ENCODE measurements around the gene RPS27L.

The RPS27L gene

GRCh38 chr15:63188247-63188925 lies 31.1 kb upstream of the RPS27L start:
- no peak for DNase-seq (ENCODE audit: low read depth)

DNA sequence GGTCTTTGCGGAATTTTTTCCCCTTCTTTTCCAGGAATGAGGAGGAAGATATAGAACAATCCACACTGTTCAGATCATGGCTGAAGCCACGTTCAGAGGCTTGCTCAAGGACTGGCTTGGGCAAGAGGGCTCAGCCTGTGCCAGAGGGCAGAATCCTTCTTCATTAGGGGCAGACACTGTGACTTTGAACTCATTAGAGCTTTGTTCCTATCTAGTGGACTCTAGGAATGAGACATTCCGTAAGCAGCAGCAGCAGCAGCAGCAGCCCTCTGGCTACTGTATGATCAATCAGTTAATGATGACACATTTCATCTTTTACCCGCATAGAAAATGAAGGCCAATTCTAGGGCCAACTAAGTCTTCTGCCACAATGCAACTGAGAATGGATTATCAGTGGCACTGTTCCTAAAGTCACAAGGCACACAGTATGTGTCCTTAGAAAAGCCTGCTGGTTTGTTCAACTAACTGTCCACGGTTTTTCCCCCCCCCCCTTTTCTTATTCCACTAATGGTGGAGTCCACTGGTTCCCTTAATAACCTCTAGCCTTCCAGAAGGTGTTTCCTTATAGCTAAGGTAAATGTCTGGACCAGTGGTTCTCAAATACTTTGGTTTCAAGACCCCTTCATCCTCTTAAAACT lies 30.4 kb upstream of the RPS27L start:
- DNase-seq (ENCODE audit: low read depth): no peak

DNA sequence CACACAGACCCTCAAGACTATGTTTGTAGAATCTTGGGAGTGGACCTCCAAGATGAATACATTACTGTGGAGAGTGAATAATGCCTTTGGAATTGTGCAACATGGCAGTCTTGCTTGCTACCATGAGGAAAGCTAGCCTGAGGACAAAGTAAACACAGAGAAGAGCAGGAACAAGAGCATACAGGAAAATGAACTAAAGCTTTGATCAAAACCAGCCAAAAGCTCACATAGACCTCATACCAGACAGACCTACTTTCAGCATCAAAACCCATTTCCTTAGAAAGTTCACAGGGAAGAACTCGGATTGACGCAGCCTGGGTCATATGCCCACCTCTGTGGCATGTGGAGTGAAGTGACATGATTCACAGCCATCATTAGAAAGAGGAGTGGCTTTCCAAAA lies 28.8 kb upstream of the RPS27L start:
- no peak for DNase-seq (ENCODE audit: low read depth)

GRCh38 chr15:63185206-63185605 lies 27.9 kb upstream of the RPS27L start:
- no peak for DNase-seq (ENCODE audit: low read depth)

GRCh38 chr15:63181648-63182047 lies 24.4 kb upstream of the RPS27L start:
- DNase-seq (ENCODE audit: low read depth): no peak

GRCh38 chr15:63180746-63181145 lies 23.5 kb upstream of the RPS27L start:
- no peak for DNase-seq (ENCODE audit: low read depth)

- DNase-seq (ENCODE audit: low read depth): no peak
Observed at GRCh38 chr15:63178034-63178433, 20.8 kb upstream of the RPS27L start.

- DNase-seq (ENCODE audit: low read depth): no peak
Observed at GRCh38 chr15:63176302-63176701, 19.0 kb upstream of the RPS27L start.

DNA sequence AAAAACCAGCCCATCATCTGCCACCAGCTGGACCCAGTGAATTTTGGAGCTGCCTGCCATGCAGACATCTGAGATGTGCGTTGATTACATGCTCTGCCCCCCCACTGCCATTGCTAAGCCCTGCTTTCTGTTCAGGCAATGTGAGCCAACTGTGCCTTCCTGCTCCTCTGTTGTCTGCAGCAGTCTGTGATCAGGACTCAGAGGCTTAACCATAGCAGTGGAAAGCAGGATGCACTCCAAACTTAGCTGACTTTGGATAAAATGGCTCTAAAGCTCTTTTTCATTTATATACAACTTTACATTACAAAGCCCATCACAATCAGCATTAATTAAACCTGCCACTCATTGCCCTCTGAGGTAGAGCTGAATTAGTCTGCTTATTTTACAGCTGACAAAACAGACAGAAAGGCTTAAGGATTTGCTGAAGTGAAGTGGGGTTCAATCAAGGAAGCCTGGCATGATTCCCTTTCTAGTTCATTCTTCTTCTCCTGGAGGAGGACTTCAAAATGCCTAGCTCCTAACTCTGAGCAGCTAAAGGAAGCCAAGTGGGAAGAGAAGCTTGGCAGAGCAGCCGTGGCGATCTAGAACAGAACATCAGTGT lies 15.7 kb upstream of the RPS27L start:
- DNase-seq (ENCODE audit: low read depth): no peak

- no peak for DNase-seq (ENCODE audit: low read depth)
Observed at GRCh38 chr15:63172376-63172775, 15.1 kb upstream of the RPS27L start.

DNA sequence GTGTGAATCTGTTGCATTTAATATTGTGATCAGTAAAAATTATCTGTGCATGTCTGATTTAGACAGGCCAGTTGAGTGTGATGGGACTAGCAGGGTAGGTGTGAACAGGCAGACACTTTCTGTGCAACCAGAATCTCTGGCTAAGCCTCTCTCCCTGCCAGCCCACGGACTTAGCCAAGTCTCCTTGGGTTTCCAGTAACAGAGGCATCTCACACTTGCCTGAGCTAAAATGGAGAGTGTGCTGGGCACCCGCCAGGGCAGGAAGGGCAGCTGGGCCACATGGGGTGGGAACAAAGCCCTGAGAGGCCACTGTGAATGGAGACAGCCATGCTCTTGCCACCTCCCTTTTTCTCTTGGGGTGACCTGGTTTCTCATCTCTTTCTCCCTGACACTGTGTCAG lies 12.5 kb upstream of the RPS27L start:
- DNase-seq (ENCODE audit: low read depth): no peak

DNA sequence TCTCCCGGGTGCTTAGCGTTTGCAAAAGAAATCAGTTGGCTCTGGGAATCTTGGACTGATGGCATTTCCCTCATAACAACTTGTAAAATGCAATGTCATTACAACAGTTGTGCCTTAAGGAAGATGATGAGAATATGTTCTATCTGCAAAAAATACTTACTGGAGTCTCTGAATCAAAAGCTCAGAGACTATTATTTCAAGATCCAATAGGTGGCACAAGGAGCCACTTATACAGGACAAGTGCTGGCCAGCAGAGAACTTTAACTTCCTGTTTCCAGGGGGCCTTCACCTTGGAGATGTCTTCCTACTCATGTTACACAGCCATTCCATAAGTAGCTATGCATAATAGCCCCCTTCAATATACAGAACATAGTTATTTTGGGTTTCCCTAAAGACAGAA lies 8.9 kb upstream of the RPS27L start:
- DNase-seq (ENCODE audit: low read depth): no peak

DNA sequence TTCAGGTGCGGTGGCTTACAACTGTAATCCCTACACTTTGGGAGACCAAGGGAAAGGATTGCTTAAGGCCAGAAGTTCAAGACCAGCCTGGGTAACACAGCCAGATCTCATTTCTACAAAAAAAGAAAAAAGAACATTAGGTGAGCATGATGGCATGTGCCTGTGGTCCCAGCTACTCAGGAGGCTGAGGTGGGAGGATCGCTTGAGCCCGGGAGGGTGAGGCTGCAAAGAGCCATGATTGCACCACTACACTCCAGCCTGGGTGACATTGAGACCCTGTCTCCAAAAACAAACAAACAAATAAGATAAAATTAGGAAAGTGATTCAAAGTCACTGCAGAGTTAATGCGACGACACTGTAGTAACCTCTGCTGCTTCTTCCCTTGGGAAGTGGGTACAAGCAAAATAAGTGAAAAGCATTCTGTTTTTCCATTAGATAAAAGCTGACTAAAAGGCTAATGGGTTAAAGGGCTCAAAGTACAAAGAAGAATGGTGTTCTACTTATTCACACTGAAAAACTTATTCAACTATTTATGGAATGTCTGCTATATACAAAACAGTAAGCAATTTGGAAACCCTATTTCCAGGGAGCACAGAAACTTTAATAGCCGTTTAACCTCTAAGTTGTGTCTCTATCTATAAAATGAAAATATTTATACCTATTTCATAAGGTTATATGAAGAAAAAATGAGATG lies 8.0 kb upstream of the RPS27L start:
- DNase-seq (ENCODE audit: low read depth): no peak

GRCh38 chr15:63163217-63163616 lies 5.9 kb upstream of the RPS27L start:
- DNase-seq (ENCODE audit: low read depth): no peak

DNA sequence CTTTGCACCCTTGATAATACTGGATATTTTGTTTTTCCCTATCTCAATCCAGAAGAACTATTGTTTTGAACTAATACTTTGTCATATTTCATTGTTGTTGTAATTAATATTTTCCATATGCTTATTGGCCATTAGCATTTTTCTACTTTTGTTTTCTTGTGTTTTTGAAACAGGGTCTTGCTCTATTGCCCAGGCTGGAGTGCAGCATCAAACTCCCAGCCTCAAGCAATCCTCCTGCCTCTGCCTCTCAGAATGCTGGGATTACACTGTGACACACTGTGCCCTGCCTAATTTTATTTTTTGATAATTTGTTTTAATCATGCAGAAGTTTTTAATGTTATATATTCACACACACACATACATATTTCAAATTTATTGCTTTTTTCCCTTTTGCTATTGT lies 3.4 kb upstream of the RPS27L start:
- no peak for DNase-seq (ENCODE audit: low read depth)

- DNase-seq (ENCODE audit: low read depth): no peak
Observed at GRCh38 chr15:63157891-63158431, 684 bp upstream of the RPS27L start.

GRCh38 chr15:63156755-63157117 lies 541 bp downstream of the RPS27L start:
- DNase-seq (ENCODE audit: low read depth): no peak

DNA sequence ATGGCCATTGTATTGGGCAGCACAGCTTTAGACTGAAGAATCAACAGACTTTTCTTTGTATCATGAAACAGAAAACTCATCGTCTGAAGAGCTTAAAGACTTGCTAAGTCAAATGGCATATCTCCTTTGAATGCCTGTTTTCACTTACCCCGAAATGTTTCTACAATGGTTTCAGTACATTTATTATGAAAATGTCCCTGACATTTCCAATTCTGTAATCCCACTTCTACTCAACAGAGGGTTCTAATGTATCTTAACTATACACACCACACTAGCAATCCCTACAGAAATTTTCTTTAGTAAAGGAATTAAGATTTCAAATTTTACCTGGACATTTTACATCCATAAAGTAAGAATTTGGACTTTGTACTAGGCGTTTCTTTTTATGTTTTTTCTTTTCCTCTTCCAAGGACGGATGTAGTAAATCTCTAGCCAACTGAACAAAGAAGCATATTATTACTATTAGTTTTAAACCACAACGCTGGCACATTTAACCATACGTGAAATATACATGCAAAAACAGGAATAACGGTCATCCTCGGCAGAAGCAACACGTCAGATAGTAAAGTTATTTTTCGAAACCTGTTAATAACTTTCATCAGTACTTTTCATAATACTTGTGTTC lies 1.1 kb downstream of the RPS27L start:
- DNase-seq (ENCODE audit: low read depth): no peak

DNA sequence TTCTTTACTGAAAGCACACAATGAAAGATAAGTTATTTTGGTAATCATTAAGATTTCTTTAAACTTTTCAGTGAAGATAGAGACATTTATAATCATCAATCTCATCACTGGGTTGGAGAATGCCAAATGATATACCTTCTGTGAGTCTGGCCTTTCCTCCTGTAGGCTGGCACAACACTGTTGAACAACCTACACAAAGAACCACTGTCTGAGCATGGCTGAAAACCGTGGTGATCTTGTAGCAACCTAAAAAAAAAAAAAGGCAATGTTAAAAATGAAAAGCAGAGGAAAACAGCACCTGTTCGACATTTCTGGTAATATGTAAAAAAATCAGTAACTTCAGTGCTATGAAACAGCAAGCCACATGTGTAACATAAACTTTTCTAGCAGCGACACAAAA lies 1.8 kb downstream of the RPS27L start:
- no peak for DNase-seq (ENCODE audit: low read depth)

DNA sequence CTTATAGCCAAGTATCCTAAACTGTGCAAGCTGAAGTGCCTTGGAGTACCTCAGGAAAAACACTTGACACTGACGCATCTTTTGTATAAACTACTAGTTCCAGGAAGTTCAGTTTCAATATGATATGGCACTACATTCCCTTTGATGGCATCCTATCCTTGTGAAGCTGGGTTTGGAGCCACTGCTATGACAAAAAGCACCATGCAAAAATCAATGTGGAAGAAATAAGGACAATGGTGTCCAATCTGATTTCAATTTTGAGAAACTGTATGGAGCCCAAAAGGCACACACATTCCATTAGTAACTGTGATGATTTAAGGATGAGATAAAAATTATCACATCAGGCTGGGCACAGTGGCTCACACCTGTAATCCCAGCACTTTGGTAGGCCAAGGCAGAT lies 5.6 kb downstream of the RPS27L start:
- DNase-seq (ENCODE audit: low read depth): no peak

GRCh38 chr15:63146684-63147083 lies 10.6 kb downstream of the RPS27L start:
- no peak for DNase-seq (ENCODE audit: low read depth)

DNA sequence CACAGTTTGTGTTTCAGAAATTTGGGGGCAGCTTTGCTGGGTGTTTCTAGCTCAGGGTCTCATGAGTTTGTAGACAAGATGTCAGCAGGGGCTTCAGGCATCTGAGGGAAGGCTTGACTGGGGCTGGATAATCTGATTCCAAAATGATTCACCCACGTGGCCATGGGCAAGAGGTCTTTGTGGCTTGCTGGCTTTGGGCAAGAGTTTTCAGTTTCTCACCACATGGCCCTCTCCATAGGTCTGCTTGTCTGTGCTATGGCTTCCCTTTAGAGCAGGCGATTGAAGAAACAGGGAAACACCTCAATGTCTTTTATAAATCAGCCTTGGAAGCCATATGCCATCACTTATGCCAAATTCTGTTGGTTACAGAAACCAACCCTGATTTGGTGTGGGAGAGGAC lies 11.9 kb downstream of the RPS27L start:
- DNase-seq (ENCODE audit: low read depth): no peak
